Measurements from ENCODE around the gene EEIG1.

The EEIG1 gene

DNA sequence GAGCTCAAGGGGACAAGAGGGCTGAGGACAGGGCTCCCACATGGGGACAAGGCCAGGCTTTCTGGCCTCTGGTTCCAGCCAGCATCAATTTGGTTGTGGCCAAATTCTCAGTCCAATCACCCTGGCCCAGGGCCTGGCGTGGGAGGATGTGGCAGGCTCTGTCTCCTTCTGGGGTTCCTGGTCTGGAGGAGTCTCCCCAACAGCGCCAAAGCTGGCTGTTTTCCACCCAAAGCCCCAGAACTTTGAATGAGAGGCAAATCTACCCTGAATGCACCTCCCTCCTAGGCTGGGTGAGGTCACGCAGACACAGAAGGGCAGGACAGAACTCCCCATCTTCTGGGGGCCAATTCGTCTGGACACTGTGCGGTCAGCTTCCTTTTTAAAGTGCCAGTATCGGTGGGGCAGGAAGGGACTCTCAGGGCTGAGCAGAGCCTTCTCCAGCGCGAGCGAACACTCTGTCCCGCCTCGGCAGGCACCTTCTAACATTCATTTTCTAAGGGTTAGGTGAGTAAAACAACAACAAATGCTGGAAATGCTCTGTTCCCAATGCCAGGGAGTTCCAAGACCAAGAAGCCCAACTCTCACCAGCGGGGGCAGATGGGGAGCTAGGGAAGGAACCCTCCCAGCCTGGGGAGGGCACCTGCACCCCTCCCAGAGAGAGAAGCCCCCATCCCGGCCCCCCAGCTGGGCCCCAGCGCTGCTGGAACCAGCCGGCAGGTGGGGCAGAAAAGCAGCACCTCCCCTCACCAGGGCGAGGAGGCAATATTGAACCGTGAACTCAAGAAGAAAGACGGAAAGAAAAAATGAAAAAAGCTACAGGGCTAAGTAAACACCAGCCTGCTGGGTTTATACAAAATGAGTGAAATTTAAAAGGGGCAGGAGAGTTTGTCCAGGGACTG lies 39.5 kb downstream of the EEIG1 start:
- DNase-seq (ENCODE audit: low spot score) = peak; percentile 25

DNA sequence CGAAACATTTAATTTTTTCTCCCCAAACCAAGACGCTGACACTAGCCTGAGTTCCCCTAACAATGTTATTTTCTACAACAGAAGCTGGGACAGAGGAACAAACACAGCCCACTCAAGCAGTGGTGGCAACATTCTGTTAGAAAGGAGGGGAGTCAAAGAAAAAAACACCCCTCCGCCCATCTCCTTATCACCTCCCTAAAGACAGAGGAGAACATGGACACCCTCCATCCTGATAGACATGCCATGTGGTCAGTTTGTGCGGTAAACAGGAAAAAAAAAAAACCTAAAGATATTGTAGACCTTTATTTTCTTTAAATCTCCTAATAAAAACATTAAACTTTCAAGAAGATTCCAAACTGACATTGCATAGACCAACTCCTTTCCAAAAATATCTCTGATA lies 40.2 kb downstream of the EEIG1 start:
- no peak for DNase-seq (ENCODE audit: low spot score)

DNA sequence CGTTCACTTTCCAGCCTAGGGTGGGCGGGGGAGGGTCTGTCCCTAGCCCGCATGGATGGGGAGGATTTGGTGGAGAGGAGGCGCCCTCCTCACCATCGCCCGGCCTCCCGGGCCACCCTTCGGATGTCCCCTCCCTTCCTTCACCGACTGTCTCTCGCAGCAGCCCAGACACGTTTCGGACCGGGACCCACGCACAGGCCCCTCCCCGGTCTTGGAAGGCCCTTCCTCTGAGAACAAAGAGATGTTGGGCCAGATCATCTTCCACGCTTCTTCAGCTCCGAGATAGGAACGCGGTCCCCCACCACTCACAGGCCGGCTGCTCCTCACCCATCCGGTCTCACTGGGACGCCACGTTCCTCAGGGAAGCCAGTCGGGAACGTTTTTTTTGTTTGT lies 42.5 kb downstream of the EEIG1 start:
- no peak for DNase-seq (ENCODE audit: low spot score)

DNA sequence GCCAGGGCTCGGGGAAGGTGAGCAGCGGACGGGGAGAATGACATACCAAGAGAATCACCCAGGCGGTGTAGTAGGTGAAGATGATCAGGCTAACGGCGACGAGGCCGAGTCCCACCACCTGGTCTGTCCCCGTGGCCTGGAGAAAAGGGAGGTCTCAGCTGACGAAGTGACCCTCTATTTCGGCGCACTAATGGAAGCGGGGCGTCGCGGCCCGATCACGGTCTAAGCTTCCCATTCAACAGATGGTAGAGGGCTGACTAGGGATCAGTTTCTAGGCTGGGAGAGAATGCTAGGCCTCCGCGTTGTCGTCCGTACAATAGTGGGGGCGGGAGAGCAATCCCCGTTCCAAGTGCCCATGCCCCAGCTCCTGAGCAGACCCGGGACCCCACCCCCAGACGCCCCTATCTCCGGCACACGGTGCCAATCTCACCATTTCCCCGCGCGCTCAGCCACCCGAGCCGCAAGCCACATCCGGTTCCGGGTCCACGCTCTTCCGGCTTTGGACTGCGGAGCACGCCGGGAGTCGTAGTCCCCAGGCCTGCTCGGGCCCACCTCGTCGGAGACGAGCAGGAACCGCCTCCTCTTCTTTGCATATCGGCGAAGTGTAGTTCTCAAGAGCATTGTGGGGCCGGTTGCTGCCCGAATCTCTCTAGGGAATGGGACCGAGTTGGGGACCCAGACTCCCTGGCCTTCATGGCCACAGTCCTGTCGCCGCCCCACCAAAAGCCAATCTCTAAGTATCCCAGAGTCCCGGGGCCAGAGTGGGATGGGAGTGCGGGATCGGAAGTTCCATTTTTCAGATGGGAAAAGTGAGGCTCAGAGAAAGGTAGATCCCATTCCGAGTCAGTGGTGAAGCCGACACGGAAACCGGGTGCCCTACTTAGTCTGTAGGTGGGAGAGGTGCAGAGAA lies 43.1 kb downstream of the EEIG1 start, which contains the start of gene DPM2:
TSS of gene DPM2 (minus strand) at position 467 of the 910 bp plus-strand sequence. CDS start at position 433, 34 bp downstream.
- peak; percentile 59 for DNase-seq (ENCODE audit: low spot score)

DNA sequence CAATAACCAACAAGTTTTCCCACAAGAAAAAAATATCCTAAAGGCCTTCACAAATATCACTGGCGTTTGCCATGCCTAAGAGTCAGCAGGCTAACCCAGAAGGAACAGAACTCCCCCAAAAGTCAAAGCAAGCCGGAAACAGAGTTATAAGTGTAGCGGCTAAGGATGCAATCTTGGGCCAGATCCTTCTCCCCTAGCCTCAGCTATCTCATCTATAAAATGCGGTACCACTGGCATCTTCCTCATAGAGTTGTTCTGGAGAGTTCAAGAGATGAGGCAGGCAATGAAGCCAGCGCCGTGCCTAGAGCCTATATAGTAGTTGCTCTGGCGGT lies 43.8 kb downstream of the EEIG1 start:
- DNase-seq (ENCODE audit: low spot score) = no peak

DNA sequence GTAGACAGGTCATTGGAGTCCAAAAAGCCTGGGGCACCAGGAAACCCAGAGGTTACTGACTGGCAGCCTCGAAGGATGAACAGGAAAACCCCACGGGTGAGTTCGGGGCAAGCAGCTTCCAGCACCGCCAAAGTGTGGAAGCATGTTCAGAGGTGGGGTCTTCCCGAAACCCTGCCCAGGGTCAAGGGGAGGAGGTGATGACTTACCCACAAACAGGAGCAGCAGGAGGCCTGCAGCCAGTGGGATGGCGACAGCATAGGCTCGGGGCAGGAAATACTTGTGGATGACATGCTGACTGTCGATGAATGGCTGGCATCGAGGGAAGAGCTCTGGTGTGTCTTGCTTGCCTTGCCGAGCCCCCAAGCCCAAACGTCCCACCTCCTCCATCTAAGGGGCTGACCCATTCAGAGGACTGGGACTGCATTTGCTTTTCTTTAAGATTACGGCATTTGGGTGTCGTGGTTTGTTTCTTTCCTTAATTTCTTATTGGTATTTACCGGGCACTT lies 44.4 kb downstream of the EEIG1 start:
- DNase-seq (ENCODE audit: low spot score) = no peak

DNA sequence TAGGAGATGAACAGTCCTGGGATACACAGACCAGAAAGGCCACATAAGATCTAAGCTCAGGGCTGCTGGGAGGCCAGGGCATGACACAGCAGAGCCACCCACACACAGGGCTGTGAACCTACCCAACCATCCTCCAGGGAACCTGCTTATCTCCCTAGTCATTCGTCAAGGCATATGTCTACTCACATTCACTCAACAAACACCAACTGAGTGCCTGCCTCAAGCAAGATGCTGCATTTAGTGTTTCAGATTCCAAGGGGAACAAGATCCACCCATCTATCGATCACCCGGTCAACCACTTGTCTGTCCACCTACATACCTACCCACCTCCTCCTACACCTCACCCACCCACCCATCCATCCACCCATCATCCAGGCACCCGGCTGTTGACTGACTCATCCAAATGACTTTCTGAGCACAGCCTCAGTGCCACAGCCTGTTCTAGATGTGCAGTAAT lies 45.0 kb downstream of the EEIG1 start:
- DNase-seq (ENCODE audit: low spot score) = no peak

DNA sequence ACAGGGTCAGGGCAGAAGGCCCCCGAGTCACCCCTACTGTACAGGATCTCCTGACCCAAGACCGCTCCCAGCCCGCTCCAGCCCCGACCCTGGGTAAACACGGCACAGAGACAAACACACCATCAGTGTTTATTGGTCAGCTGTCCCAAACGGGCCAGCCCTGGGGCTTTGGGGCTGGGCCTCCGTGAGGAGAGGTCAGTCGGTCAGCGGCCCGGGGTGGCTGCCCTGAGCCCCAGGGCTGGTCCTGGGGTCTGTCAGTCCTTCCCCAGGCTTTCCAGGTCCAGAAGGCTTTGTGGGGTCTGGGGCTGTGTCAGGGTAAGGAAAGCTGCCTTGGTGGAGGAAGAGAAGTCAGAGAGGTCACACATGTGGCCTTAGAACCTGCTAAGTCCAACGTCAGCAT lies 45.8 kb downstream of the EEIG1 start:
- no peak for DNase-seq (ENCODE audit: low spot score)

DNA sequence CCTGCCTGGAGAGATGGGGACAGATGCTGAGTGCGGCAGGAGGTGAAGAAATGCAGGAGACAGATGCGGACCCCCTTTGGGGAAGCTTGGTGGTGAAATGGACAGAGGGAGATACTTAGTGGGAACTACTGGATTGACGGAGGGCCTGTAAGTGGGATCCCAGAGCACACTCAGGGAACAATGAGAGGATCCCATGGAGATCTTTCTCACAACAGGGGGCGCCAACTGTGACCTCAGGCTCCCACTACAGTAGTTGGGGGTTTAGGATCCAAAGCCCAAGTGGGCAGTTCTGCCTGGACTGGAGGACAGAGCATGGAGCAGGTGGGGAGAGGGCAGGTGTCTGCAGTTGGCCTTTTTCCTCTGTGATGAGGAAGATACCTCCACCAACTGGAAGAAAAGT lies 46.5 kb downstream of the EEIG1 start:
- DNase-seq (ENCODE audit: low spot score) = no peak

DNA sequence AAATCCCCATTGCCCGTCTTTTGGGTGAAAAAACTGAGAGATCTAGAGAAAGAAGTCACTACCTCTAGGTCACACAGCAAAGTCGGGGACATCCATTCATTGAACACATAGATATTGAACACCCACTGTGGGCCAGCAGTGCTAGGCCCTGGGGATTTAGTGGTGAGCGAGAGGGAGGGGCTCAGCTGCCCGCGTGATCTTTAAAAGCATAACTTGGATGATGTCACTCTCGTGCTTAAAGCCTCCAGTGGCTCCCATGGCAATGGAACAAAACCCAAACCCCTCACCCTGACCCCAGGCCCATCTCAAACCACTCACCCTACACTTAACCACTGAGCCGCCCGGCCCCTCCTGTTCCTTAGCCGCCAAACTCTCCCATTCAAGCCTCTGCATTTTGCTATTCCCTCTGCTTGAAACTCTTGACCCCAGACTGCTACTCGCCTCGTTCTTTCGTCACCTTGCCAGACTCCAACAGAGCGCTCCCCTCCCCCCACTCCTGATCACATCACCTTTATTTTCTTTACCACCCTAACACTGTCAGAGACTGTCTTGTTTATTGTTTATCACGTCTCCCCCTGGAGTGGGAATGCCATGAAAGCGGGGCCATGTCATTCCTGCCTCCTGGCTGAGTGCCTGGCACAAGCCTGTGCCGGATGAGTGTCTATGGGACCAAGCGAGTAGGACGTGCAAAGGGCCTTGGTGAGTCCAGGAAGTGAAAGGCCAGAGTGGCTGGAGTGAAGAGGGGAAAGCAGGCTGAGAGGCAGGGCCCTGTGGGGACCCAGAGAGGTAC lies 49.5 kb downstream of the EEIG1 start:
- no peak for DNase-seq (ENCODE audit: low spot score)
